NOMO-1 treated with dmso at 0.1 percent for 144 hours (cell line): Measurements from ENCODE around the gene EHBP1.

Source experiments
- DNase-seq: peaks from one replicate; lab custom pipeline; 2025; ENCODE audit not compliant: unreplicated experiment; lab: John Stamatoyannopoulos, UW

Gene EHBP1

DNA sequence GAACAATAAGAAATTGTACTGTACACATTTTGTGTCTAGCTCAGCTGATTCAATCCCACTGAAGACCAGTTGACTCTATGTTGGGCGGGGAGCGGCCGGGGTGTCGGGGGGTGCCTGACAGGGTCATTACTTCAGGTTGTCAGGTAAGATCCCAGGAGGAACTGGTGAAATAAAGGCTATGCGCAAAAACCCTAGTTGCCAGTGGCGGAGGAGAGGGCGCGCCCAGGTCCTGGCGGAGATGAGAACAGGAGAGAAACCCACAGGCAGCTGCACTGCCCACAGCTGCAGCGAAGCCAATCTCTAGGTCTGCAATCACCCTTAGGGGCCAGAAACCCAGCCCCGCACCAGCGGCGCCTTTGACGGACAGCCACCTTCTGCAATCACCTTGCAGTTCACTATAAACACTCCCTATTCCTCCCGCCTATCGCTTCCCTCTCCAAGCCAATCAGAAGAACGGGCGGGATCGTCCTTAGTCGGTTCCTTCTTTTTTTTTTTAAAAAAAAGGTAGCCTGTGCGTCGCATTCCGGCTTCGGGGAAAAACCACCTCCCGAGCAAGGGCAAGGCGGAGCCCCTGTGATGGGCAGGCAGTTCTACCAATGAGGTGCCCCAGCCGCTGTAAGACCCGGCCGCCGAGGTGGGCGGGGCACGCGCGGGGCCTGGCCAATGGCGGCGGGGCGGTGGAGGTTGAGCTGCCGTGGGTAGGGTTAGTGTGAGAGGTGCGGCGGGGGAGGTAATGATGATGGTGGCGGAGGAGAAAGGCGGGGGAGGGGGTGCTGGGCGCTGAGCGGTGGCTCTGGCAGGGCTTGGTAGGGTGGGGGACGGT is at the start of gene EHBP1:
Gene EHBP1 (plus strand): TSS at position 707 of the 823 bp plus-strand sequence. CDS start 1,479 bp downstream, outside the sequence.
- peak; percentile 99 for DNase-seq

DNA sequence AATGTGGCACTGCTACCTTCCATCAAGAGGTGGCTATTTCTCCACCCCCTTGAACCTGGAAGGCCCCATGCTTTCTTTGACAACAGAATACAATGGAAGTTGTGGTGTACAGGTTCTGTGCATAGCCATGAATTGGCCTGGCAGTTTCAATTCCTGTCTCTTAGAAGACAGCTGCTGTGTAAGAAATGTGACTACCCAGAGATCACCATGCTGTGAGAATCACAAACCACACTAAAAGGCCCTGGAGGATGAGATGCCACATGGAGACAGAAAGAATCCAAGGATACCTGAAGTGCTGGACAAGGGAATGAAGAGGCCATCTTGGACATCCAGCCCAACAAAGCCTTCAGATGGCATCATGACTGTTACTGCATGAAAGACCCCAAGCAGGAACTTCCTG is 47.7 kb upstream of the EHBP1 start:
- no peak for DNase-seq

DNA sequence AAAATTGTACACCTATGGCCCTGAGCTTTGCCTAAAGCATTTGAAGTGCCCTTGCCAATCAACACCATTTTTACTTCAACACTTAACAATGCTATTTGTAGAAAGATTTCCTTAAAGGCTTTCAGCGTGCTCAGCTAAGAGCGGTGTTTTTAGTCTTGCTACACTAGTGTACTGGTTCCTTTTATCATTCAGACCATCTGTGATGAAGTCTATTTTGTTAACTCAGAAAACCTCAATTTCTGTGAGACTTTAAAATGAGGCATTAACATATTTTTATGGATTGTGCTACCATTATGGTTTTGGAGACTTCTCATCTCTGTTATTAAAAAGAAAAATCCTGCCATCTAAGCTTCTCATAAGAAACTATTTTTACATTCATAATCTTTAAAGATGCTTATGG is 46.6 kb upstream of the EHBP1 start:
- DNase-seq: no peak

DNA sequence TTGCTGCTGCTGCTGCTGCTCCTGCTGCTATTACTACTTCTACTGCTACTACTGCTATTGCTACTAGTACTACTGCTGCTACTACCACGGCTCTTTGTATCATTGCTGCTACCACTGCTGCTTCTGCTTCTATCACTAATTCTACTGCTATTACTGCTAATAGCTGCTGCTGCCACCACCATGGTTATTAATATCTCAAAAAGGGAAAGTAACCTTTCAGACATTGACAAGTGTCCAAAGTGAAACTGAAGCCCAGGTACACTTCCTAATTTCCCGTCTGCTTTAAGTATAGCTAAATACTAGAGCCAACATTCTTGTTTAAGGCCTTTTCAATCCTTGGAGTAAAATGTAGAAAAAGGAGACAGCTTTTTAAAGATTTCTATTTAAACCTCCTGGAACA is 45.4 kb upstream of the EHBP1 start:
- no peak for DNase-seq

DNA sequence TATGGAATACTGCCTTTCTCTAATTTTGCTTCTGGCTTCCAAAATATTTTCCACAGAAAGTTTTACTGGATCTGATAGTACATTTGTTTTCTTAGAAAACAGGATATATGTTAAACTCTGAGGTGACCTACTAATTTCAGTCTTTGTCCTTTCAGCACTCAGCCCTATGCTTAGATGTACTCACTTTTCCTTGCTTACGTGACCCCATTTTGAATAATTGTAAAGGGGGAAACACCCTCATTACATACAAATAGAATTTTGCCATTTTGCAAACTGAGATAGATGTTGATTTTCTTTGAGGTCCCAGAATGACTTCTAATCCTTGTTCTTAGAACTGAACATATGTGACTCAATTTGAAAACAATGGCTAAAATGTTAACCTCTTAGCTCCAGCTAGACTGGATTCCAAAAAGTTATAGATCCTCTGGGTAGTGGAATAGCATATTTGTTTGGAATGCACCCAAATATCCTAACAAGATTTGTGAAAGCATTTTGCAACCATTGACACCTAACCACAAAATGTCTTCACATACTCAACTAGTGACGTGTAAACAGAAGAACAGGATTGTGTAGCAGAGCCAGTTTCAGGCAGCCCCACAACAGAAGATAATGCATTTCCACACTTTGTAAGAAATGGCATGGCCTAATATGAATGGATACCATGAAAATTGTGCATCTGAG is 44.8 kb upstream of the EHBP1 start:
- DNase-seq: no peak

DNA sequence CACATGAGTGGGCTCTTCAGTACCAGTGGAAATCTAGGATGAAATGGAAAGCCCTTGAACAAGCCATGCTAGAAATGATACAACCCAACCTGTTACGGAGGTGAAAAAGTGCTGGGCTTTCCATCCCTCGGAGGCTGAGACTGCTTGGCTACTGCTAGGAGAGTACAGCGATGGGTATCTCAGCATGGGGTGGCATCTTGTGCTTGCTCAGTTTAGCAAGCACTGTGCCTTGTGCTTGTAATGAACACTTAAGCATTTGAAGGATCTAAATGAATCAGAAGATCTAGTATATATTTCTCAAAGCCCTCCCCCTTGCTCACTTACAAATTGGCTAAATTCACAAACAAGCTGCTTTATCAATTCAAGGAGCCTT is 44.3 kb upstream of the EHBP1 start:
- no peak for DNase-seq

DNA sequence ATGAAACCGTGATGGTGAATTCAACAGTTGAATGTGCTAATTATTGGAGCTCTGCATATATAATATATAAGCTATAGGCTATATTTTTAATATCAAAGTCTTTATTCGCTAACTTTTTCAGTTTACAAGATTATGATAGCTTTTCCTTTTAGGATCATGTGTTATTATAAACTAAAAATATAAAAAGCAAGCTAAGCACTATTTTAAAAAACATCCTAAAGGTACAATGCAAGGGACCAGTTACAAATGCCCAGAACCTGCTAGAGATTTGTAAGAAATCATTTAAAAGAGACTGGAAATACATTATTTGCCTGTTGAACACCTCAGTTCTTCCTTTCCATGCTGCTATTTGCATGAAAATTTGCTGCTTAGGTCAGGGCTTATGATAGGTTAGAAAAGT is 43.4 kb upstream of the EHBP1 start:
- no peak for DNase-seq

DNA sequence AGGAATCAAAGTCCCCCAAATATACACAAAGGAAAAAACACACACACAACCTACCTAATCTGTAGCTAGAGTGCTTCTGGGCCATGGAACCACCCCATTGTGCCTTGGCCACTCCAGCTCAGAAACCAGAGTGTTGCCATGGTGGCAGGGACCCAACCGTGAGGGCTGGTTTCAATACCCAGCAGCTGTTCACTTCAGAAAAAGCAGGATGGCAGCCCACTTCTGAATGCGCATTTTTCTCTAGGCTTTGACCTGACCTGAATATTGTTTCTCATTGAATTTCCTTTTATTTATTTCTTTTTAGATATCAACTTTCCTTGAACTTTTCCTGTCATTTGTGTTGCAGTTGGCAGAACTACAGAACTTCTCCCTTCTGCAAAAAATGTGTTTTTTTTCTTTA is 43.0 kb upstream of the EHBP1 start:
- DNase-seq: no peak

DNA sequence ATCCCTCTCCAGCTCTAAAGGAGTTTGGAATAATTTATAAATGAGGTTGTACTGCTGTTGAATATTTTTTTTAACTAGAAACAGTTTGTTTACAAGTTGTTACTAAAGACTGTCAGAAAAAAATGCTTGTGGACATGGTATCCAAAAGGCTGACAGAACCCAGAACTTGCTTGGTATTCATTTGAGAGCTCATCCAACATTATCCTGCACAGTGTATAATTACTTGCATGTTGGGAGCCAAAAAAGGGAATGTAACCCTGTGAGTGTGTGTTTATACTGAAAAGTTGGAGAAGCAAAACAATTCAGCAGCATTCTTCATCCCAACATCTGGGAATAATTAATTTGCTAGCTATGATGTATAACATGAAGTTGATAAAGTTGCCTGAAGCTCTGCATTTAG is 42.1 kb upstream of the EHBP1 start:
- no peak for DNase-seq

DNA sequence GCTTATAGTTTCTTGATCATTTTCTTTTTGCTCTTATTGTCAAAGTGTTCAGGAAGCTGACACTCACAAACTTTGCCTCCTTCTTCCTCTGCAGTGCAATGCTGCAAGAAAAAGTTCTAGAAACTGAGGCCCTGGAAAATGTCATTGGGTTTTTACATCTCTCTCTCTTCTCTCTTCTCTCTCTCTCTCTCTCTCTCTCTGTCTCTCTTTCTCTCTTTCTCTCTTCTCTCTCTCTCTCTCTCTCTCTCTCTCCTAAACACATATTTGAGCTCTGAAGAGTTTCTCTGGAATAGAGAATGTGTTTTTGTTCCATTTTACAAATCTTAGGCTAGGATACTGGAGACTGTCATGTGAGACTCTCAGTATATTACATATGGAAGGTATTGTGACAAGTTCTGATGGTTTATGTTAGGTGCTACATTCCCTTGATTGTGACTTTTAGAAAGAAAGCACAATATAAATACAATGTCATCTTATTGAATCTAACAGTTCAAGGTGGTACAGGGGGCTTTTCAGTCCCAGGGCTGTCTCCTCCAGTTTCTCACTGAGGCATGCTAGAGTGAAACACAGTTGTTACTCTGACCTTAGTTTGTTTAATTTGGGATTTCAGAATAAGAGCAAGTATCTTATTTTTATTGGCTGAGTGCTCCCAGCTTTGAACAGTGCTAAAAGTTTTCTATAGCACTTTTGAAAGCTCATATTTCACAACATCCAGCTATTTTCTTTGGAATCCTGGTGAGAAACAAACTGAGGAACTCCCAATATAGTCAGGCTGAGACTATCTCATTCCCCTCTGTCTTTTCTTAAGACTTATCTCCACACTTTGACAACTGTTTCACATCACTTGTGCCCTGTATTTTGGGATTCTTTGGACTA is 41.4 kb upstream of the EHBP1 start:
- no peak for DNase-seq

DNA sequence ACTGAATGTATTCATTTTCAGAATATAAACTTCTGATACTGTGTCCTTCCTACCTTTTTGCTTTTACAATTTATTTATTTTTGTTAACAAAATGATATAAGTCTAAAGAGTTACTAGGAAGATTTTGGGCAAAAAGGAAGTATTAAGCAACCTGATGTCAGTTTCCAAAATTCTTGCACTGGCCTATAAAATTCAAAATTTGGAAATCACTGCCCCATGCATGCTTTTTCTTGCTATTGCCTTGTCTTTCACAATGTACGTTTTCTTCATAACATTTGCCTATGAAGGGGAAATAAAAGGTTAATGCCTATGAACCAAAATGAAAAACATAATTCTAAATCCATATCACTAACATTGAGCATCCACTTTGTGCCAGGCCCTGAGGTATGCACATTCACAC is 40.1 kb upstream of the EHBP1 start:
- DNase-seq: no peak

DNA sequence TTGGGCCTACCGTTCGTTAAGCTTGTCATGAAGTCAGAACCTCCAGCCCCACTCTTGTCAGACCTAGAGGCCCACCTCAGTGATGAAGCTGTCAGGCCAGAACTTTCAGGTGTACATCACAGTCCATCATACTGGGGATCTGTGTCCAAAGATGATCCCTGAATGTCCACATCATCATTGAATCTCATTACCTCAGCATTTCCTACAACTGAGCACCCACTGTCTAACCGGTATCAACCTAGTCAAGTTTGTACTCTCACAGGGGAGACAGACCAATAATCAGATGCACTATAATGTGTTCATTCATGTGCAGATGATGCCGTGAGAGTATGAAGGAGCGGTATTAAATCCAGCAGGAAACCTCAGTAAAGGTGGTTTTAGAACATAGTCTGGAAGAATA is 36.3 kb upstream of the EHBP1 start:
- no peak for DNase-seq

DNA sequence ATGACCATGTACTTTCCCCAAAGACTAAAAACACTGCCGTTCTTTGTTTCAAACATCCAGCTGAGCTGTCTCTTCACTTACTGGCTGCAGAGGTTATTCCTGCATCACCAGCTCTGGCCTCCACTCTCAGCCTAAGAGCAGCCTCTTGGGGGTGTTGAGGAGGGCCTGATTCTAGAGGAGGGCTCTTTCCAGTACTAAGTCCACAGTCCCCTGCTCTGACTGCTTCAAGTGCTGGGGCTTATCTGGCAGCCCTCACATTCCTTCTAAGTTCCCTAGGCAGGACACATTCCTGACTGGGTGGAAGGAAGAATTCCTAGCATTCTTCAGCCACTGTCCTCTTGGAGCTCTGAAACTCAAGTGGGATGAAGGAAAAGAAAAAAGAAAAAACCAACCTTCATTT is 32.9 kb upstream of the EHBP1 start:
- DNase-seq: no peak

DNA sequence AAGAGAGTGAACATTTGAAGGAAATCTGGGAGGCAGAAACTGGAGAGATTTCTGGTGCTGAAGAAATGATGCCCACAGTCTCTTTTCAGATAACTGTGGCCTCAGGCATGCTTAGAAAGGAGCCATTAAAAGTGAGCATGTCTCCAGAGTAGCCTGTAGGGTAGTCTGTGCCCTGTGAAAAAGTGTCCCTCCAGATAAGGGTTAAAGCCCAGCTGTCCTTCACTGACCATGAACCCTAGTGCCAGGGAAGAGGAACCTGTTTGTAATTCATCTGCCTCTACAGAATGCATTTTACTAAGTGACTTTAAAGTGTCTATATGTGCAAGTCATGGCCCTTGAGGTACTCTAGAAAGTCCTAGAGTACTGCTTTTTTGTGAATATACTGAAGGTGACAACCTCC is 30.5 kb upstream of the EHBP1 start:
- no peak for DNase-seq

DNA sequence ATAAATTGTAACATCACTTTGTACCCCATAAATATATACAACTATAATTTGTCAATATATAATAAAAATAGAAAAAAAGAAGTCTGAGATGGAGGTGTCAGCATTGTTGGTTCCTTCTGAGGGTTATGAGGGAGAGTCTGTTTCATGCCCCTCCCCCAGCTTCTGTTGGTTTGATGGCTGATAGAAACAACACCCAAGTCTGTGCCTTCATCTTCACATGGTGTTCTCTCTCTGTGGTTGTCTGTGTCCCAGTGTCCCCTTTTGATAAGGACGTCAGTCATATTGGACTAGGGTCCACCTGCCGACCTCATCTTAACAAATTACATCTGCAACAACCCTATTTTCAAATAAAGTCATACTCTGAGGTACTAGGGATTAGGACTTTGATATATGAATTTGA is 20.3 kb upstream of the EHBP1 start:
- DNase-seq: no peak

DNA sequence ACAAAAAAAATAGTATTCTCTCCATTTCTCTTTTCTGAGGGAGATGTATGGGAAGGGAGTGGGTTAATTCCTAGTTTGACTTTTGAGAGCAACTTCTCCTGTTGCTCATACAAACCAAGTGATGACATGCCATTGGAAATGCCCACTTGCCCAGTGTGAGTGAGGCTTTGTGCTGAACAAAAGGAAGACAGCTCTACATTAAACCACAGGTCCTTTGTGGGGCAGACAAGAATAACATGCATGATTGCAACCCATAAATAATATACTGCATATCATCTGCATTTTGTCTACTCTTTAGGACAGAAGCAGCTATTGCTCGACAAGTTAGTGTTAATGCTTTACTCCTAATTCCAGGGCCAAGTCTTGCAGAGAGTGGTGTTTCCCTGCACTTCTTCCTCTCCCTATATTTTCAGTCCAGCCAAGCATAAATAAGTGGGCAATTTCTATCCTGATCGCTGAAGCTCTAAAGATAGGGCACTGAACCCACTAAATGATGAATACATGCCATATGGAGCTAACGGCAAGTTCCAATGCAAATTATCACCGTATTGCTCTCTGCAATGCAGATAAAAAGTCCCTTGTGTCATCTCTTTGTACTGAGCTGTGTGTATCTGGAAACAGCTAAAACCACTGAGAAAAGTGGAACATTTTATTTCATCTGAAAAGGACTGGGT is 19.4 kb upstream of the EHBP1 start:
- DNase-seq: no peak

DNA sequence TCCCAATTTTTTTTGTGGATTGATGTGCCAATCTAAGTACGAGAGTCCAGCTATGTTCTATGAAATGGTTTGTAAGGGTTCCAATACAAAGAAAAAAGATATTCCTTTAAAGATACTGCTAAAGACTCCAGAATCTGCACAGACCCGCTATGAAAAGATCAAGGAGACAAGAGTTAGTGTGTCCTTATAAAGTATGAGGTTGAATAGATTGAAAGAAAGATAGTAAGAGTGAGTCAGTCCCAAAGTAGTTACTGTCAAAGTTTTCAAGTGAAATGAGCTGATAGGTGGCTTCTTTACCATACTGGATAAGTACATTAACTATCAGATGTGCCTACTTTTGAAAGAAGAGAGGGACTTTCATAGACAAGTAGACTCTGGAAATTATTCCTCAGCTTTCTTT is 17.9 kb upstream of the EHBP1 start:
- no peak for DNase-seq

DNA sequence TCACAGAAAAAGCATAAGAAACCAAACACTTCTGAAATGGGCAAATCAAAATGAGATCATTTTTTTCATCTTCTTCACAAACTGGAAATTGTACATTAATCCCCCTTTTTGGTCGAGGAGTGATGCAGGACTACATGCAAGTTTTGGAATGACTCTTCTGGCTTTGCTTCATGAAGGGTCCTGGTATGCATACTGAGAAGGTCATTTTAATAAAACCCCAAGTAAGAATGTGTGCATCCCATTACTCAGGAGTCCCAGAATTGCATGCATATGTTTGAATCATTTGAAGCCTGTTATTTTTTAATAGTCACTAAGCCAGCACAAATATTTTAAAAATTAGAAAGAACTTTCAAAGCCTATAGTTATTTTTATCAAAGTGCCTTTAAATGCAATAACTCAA is 16.7 kb upstream of the EHBP1 start:
- no peak for DNase-seq

DNA sequence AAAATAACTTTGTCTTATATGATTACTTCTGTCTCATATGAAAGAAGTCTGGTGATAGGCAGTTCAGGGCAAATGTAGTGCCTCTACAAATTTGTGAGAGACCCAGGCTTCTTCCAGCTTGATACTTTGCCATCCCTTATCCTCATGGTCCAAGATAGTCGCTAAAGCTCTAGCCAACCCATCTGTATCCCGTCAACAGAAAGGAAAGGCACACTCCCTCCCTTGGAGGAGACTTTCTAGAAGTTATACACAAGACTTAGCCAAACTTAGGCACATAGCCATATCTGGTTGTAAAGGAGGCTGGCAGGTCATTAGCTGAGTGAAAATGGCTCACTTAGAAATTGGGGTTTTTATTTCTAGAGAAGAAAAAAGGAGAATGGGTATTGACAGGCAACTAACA is 14.3 kb upstream of the EHBP1 start:
- no peak for DNase-seq

DNA sequence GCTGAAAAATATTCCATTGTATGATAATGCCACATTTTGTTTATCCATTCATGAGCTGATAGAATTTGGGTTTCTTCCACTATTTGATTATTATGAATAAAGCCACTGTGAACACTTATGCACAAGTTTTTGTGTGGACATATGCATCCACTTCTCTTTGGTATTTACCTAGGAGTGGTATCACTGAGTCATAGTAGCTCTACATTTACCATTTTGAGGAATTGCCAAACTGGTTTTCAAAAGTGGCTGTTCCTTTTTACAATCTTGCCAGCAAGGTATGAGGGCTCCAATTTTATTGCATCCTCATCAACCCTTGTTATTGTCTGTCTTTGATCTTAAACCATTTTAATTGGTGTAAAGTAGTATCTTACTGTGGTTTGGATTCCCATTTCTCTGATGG is 13.3 kb upstream of the EHBP1 start:
- DNase-seq: no peak

DNA sequence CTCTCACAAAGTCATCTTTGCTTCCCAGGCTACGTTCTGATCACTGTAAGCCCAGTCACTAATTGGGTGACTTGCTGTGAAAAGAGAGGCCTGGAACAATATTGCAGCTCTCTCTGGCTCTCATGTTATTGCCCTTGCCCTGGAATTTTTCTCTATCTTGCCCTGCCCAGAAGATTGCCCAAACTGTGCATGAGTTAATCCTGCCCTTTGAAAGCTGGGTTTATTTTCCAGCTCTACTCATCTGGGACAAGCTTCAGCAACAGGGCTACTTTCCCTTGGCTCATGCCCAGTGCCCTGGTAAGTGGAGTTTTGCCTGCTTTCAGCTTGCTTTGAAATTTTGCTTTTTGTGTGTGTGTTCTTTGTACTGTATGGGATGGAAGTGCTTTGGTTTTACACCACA is 6.9 kb upstream of the EHBP1 start:
- DNase-seq: no peak
